ENCODE data around the gene CEACAM3.

CEACAM3 gene

GRCh38 chr19:41792513-41793413 lies 3.6 kb upstream of the CEACAM3 start:
- DNase-seq: peak; percentile 25

- no peak for DNase-seq
Observed at GRCh38 chr19:41793414-41793727, 3.0 kb upstream of the CEACAM3 start.

GRCh38 chr19:41795031-41795461 lies 1.3 kb upstream of the CEACAM3 start:
- DNase-seq: peak; percentile 15

GRCh38 chr19:41796901-41797300 lies 514 bp downstream of the CEACAM3 start:
- DNase-seq: no peak

- no peak for DNase-seq
Observed at GRCh38 chr19:41799444-41800000, 3.1 kb downstream of the CEACAM3 start.

GRCh38 chr19:41801031-41801430 lies 4.6 kb downstream of the CEACAM3 start:
- DNase-seq: no peak

GRCh38 chr19:41801792-41802211 lies 5.4 kb downstream of the CEACAM3 start:
- DNase-seq: no peak

GRCh38 chr19:41802770-41803169 lies 6.4 kb downstream of the CEACAM3 start:
- DNase-seq: no peak

- no peak for DNase-seq
Observed at GRCh38 chr19:41804336-41804735, 7.9 kb downstream of the CEACAM3 start.

GRCh38 chr19:41807176-41807575 lies 10.8 kb downstream of the CEACAM3 start:
- DNase-seq: no peak

- no peak for DNase-seq
Observed at GRCh38 chr19:41808663-41809566, 12.5 kb downstream of the CEACAM3 start.

- DNase-seq: no peak
Observed at GRCh38 chr19:41810301-41810700, 13.9 kb downstream of the CEACAM3 start.

GRCh38 chr19:41811036-41811435 lies 14.6 kb downstream of the CEACAM3 start:
- DNase-seq: no peak

- DNase-seq: no peak
Observed at GRCh38 chr19:41811981-41812380, 15.6 kb downstream of the CEACAM3 start.

GRCh38 chr19:41813911-41814310 lies 17.5 kb downstream of the CEACAM3 start:
- no peak for DNase-seq

- no peak for DNase-seq
Observed at GRCh38 chr19:41815301-41815700, 18.9 kb downstream of the CEACAM3 start.

GRCh38 chr19:41816761-41817160 lies 20.4 kb downstream of the CEACAM3 start:
- no peak for DNase-seq

- no peak for DNase-seq
Observed at GRCh38 chr19:41821003-41821735, 24.8 kb downstream of the CEACAM3 start.

- DNase-seq: no peak
Observed at GRCh38 chr19:41837981-41838708, 41.8 kb downstream of the CEACAM3 start.

- DNase-seq: no peak
Observed at GRCh38 chr19:41839211-41839610, 42.8 kb downstream of the CEACAM3 start.

GRCh38 chr19:41843371-41843770 lies 47.0 kb downstream of the CEACAM3 start:
- DNase-seq: no peak

- DNase-seq: no peak
Observed at GRCh38 chr19:41844601-41845000, 48.2 kb downstream of the CEACAM3 start, which contains the start of gene LYPD4. LYPD4 (minus strand) TSS chr19:41844683; CDS start chr19:41839285, 5,398 bp downstream.
